Stimulated activated CD8-positive, alpha-beta memory T cell treated with anti-CD3 and anti-CD28 coated beads, Interleukin-7, amount 100 ng/mL, for 1 hour (primary cell): ENCODE measurements around the gene NEK4.
A peak's percentile ranks its signal among the peaks of the same experiment; 100 is the strongest.
"Not testable (repeated sequence)": the region's sequence is repeated elsewhere in the genome, so short reads cannot be mapped to it uniquely, and the experiment has no call there.

Source experiments
- DNase-seq, 2 donors: peaks; one replicate each; pipeline ENCODE4 v3.0.0-alpha.2; 2020; ENCODE audit warnings: low read depth in 2 of 2

Gene NEK4

DNA sequence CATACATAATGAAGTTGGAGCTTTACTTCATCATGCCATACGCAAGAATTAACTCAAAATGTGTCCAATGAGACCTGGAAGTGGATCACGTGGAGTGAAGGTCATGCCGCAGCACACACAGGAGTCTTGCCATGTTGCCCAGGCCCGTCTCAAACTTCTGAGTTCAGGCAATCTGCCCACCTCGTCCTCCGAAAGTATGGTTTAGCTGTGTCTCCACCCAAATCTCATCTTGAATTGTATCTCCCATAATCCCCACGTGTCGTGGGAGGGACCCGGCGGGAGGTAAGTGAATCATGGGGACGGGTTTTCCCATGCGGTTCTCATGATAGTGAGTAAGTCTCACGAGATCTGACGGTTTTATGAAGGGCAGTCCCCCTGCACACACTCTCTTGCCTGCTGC, 39.1 kb downstream of the NEK4 start:
- DNase-seq = no peak

DNA sequence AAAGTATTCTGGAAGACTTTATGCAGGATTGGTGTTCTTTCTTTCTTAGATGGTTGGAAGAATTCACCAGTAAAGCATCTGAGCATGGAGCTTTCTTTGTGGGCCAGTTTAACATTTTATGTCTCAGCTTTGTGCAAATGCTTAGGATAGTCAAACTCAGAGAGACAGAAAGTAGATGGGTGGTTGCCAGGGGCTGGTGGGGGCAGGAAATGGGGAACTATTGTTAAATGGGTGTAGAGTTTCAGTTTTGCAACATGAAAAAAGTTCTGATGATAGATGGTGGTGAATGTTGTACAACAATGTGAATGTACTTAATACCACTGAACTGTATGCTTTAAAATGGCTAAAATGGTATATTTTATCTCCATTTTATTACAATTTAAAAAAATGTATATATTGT, 40.1 kb downstream of the NEK4 start:
- DNase-seq = no peak

DNA sequence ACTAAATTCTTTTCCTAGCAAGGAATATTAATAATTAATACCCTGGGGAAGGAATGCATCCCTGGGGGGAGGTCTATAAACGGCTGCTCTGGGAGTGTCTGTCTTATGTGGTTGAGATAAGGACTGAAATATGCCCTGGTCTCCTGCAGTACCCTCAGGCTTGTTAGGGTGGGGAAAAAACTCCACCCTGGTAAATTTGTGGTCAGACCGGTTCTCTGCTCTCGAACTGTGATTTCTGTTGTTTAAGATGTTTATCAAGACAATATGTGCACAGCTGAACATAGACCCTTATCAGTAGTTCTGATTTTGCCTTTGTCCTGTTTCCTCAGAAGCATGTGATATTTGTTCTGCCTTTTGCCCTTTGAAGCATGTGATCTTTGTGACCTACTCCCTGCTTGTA, 42.0 kb downstream of the NEK4 start:
- not testable (repeated sequence) for DNase-seq

DNA sequence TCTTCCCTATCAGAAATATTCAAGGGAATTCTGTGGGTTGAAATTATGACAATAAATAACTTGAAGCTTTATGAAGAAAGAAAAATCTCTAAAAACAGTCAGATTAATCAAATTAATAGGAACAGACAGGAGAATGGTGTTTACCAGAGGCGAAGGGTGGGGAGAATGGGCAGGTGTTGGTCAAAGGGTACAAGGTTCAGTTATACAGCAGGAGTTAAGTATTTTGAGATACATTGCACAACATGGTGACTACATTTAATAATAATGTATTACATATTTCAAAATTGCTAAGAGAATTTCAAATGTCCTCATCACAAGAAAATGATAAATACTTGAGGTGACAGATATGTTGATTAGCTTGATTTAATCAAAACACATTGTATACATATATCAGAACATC, 46.2 kb downstream of the NEK4 start:
- no peak for DNase-seq

DNA sequence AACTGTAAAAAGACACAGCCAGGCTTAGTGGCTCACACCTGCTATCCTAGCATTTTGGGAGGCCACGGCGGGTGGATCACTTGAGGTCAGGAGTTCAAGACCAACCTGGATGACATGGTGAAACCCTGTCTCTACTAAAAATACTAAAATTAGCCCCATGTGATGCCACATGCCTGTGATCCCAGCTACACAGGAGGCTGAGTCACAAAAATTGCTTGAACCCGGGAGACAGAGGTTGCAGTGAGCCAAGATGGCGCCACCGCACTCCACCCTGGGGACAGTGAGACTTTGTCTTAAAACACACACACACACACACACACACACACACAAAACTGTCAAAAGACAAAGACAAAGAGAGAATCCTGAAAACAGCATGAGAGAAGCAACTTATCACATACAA, 46.8 kb downstream of the NEK4 start:
- DNase-seq = no peak

DNA sequence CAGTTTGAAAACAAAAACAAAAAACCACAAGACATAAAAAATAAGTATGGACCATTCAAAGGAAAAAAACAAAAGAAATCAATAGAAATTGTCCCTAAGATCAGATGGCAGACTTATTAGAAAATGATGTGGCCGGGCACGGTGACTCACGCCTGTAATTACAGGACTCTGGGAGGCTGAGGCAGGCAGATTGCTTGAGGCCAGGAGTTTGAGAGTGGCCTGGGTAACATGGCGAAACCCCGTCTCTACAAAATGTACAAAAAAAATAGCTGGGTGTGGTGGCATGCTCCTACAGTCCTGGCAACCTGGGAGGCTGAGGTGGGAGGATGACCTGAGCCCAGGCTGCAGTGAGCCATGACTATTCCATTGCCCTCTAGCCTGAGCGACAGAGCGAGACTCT, 48.2 kb downstream of the NEK4 start:
- no peak for DNase-seq

DNA sequence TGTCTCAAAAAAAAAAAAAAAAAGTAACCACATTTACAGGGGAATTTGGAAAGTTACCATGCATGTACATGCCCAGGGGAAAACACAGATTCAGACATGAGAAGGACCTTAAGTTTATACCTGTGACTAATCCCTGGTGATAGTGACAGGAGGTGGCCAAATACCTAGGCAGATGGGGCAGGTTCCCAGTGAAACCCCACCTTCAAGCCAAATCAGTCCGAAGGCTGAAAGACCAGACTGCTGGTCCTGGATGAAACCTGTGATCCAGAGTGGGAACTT, 49.1 kb downstream of the NEK4 start:
- DNase-seq = no peak

DNA sequence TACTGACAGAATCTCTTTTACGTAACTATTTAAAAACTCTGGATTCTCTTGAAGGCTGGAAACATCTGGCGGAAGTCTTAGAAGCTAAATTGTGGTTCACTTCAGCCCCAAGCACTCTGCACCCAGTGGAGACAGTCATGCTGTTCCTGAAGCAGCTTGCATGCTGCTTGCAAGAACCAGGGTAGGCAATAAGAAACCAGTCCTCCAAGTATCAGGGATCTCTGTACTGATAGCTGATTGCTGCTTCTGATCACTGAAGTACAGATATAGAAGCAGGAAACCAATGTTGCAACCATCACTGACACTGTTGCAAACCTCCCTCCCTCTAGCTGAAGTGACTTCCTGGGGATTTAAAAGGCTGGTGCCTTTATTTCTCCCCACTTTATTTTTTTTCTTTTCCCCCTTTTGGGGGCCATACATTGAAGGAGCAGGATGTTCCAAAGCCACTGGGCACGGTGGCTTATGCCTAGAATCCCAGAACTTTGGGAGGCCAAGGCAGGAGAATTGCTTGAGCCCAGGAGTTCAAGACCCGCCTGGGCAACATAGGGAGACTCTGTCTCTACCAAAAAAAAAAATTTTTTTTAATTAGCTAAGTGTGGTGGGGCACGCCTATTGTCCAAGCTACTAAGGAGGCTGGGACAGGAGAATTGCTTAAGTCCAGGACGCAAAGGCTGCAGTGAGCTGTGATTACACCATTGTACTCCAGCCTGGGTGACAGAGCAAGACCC, 49.6 kb downstream of the NEK4 start:
- no peak for DNase-seq

DNA sequence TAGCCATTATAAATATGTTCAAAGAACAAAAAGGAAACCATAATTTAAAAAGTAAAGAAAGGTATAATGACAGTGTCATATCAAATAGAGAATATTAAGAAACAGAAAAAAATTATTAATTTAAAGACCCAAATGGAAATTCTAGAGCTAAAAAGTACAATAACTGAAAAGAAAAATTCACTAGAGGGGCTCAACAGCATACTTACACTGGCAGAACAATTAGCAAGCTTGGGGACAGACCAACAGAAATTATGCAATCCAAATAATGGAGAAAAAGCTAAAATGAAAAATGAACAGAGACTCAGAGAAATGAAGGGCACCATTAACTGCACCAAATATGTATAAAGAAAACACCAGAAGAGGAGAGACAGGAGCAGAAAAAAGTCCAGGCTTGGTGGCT, 51.1 kb downstream of the NEK4 start:
- no peak for DNase-seq

DNA sequence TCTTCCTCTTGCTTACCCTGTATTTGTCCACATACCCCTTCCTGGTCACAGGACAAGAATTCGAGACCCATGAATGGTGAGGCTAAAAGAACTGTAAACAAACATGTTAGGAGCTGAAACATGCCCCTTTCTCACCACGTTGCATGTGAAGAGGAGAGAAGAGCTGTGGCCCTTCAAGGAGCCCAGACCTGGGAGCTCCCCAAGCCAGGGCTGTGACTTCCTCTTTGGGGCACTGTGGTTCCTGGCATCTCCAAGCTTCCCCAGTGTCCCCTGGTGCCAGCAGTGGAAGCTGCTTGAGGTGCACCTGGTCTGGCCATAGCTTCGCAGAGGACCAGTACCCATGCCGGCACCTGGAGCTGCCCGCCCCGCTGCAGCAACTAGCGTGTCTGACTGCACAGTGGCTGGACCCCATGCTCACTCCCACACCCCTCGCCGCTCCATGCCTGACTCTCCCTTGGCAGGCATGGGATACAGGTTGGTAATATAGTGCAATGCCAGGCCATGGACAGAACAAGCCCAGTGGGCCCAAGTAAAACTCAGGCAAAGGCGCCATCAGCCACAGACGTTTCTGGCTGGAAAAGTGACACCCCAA, 54.9 kb downstream of the NEK4 start:
- no peak for DNase-seq

DNA sequence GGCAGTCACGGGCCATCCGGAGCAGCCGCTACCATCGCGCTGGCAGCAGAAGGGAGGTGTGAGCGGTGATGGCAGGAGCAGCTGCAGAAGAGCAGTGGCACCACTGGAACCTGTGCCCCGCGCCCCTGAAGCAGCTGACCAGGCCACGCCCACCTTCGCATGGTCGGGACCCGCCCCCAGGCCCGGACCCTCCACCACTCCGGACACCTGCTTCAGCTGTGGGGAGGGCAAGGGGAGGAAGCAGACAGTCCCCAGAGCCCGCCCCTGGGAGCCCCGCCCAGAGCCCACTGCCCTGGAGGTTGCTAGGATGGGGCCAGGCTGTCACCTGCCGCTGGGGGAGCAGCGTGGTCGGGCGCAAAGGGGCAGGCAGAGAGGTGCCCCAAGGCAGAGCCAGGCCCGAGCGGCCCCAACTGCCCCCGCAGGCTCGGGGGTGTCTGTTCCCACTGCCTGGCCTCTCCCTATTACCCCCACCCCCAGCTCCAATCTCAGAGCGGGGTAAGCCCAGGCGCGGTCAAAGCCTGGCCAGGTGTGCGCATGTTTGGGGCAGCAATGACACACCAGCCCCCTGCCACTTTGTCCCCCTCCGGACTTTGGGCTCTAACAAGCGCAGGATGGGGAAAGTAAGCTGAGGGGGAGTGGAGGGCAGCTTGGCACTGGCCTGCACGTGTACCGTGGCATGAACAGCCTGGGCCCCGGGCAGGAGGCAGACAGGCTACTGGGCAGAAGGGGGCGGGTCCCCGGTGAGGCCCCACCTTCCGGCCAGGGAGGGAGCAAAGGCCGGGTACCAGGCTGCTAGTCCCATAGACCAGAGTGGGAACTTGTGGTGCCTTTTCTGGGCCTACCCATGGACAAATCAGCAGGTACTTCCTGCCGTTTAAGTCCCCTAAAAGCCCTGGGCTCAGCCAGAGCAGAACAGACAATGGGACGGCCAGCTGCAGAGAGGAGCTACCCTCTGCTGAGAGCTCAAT, 56.1 kb downstream of the NEK4 start:
- no peak for DNase-seq

DNA sequence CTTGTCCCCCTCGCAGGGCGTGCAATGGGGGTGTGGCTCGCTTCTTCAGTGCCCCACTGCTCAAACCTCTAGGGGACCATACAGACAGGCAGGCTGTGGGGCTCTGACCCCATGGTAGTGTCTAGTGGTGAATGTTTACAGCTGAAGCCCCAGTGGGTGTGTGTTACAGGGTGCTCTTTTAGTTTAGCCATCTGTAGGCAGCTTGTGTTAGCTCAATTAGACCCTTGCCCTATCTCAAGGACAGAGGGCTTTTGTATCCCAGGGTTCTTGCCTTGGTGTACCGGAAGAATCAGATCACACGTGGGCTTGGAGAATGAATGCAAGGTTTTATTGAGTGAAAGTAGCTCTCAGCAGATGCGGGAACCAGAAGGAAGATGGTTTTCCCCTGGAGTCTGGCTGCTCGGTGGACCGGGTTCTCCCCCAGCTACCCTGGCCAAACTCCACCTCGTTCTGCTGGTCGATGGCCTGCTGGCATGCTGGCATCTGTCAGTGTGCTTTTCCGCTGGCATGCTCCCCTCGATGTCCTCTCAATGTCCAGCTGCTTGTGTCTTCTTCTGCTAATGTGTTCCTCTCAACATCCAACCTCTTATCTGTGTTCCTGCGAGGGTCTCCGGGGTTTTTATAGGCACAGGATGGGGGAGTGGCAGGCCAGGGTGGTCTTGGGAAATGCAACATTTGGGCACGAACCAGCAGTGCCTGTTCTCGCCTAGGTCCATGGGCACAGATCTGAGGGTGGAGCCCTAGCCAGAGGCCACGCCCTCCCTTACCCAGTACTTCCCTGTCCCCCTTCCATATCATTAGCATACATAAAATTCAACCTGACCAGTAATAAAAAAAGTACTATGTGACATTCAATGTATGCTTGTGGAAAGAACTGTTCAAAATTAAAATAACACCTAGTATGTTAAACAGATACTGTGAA, 58.2 kb downstream of the NEK4 start:
- DNase-seq = no peak

DNA sequence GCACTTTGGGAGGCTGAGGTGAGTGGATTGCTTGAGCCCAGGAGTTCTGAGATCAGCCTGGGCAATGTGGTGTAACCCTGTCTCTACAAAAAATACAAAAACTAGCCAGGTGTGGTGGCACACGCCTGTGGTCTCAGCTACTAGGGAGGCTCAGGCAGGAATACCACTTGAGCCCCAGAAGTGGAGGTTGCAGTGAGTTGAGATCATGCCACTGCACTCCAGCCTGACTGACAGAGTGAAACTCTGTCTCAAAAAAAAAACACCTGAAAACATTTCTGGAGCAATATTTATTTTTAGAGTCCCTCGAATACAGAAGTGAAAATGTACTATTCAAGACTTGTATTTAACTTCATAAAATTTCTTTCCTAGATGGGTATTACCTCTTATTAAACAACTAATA, 60.2 kb downstream of the NEK4 start:
- no peak for DNase-seq

DNA sequence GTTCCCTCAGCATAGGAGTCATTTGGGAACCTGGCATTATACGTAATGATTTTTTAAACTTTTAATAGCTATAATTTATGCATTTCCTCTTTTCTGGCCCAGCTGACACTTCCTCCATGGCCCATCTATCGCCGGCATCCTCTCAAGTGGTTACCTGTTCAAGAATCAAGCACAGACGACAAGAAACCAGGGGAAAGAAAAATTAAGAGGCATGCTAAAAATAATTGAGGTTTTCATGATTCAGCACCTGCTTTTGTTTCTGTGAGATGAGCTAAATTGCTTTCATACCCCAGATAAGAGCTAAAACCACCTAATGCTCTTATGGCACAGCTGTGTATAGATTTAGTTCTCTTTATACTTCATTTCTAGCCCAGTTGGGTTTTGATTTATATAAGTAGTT, 63.2 kb downstream of the NEK4 start:
- no peak for DNase-seq

DNA sequence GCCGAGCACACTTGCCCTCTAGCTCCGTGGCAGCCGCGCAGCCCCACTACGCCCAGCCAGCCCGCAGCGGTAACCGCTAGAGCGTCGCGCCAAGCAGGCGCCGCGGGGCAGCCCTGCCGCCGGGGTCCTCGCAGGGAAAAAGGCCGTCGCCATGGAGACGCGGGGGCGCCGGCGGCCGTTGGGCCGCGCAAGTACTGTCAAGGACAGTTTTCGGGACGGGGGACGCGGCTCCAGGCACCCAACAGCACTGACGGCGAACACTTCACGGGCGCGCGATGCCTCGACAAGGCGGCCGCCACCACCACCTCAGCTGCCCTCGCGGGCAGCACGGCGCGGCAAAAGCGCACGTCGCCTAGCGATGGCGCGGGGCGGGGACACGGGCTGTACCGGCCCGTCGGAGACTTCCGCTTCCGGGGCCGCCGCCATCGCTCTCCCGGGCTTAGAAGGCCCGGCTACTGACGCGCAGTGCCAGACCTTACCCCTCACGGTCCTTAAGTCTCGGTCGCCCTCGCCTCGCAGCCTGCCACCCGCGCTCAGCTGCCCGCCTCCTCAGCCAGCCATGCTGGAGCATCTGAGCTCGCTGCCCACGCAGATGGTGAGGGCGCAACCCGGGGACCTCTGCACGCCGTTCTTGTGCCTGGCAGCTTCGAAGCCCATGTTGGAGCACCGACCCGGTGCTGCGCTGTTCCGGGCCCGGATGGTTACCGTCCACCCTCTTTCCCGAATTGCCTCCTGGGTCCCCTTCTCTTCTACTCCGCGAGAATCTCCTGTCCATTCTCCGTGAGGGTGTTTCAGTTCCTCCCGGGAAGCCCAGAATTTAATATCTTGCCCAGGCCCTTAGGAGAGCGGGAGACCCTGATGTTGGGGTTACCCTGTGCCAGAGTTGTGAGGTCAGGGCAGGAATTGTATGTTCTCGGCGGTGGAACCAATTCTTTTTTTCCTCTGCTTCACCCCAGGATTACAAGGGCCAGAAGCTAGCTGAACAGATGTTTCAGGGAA, 64.8 kb downstream of the NEK4 start, which contains the start of the genes GLT8D1 and SPCS1:
GLT8D1 (minus strand) TSS at position 104 of the 999 bp plus-strand sequence. CDS start 5,331 bp downstream, outside the sequence.
SPCS1 (plus strand) TSS at position 419 of the 999 bp plus-strand sequence; CDS start at position 560, 141 bp downstream.
- DNase-seq = peak; percentile 65 to 74

DNA sequence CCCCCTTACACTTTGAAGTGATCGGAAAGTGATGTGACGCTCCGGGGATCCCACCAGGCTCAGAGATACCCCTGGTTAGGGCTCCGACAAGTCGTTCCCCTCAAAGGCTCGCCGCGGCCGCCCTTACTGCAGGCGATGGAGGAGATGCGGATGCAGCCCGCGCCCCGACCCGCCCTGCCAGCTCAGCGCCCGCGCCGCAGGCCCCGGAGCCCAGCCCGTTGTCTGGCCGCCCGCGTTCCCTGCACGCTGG, 65.4 kb downstream of the NEK4 start:
- no peak for DNase-seq

DNA sequence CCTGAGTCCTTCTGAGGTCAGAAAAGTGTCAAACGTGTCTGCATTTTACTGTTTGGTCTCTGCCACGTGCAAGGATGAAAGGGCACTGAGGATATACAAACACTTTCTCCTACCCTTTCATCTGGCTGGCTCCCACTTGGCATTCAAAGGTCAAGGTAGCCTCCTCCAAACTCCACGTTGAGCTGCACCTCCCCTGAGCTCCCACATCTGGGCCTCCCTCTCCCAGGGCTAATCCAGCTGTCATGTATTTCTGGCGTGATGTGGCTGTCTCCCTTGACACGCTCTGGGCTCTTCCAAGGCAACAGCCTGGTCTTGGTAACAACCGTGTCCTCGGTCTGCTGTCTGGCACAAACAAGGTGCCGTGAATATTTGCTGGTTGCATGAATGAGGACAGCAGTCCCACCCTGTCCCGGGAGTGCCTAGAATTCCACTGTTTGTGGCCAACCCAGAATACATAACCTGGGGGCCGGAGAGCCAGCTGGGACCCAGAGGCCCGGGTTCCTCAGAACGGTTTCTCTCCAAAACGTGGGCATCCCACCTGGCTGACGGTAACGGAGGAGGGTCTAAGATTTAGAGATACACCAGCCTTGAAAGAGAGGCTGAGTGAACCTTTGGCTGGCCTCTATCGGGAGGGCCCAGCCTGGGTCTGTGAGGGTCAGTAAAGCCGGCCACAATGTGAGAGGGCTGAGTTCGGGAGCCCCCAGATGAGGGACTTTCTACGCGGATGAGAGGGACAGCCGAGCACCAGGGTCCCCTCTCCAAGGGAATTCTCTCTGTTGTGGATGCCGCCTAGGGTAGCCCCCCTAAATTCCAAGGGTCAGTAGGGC, 65.9 kb downstream of the NEK4 start:
- no peak for DNase-seq

DNA sequence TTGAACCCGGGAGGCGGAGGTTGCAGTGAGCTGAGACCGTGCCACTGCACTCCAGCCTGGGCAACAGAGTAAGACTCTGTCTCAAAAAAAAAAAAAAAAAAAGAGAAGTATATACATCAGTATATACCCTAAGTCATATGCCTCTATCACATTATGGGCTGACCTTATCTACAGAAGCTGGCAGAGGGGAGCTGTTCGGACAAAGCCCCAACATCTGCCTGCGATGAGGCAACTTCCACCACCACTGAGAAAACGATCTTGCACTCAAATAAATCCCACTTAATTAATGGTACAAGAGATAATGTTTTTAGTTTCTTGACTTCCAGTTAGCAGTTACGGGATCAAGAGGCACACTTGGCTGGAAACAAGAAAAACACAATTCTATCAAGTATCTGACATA, 67.4 kb downstream of the NEK4 start:
- DNase-seq = no peak

DNA sequence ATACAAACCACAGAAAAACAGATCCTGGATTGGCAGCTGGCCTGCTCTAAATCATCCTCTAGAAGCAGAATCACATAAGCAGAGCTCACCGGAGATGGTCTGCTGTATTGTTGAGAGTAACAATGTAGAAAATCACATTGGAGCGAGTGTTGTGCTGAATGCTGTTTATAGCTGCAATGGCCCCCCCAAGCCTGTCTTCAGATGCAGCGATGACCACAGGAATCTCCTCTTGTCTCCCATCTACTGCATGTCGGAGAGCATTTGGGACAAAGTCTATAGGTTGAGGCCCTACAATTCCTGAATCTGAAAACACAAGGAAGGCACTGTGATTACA, 73.1 kb downstream of the NEK4 start:
- DNase-seq = no peak
